Transverse colon (tissue), 4 donors: ENCODE measurements around the gene TBC1D8. TPM values are rescaled to one million over a fixed set of nuclear protein-coding genes. Genes with fewer than 3 reads are reported as not detected.

Source experiments
- DNase-seq: peaks from one replicate; pipeline ENCODE4 v3.0.0-alpha.2; 2019
- H3K27ac ChIP-seq, 4 donors: fragments of 200-600 bp; sonication (generic); 2 replicates each; pipeline ENCODE4 v1.5.1; 2016 to 2018; ENCODE audit warnings: inconsistent platforms in 4 of 4
- H3K27me3 ChIP-seq: fragments of 200-600 bp; sonication (generic); 2 replicates; pipeline ENCODE4 v1.5.1; 2017; ENCODE audit warnings: inconsistent platforms
- H3K36me3 ChIP-seq, 4 donors: fragments of 200-600 bp; sonication (generic); 2 replicates each; pipeline ENCODE4 v1.5.1; 2017 to 2019; ENCODE audit warnings: inconsistent platforms in 4 of 4
- H3K4me1 ChIP-seq, 4 donors: fragments of 200-600 bp; sonication (generic); 2 replicates each; pipeline ENCODE4 v1.5.1; 2017 to 2020; ENCODE audit warnings: inconsistent platforms in 4 of 4
- H3K4me3 ChIP-seq, 4 donors: fragments of 200-600 bp; sonication (generic); 1 replicate in 1 of 4; 2 replicates in 3 of 4; pipeline versions ENCODE4 v1.5.1 to v1.6.1; 2017 to 2019; ENCODE audit warnings: inconsistent platforms in 4 of 4
- H3K9me3 ChIP-seq, 2 donors: fragments of 200-600 bp; sonication (generic); 2 replicates each; pipeline ENCODE4 v1.5.1; 2017 to 2019; ENCODE audit warnings: inconsistent platforms in 2 of 2
- CTCF ChIP-seq, 5 experiments: fragments of 200-600 bp in 3 of 5; fragments of 450-650 bp in 2 of 5; sonication (generic) in 3 of 5; IDR thresholded peaks; 1 replicate in 2 of 5; 2 replicates in 3 of 5; pipeline ENCODE4 v1.5.1; 2016 to 2017; ENCODE audit warnings: antibody characterized with exemption in 5 of 5, inconsistent platforms in 3 of 5, mild to moderate bottlenecking in 2 of 5, moderate library complexity in 1 of 5
- EP300 ChIP-seq: sonication (generic); formaldehyde crosslinking; IDR thresholded peaks from one replicate; pipeline ENCODE4 v1.6.1; 2017; ENCODE audit warnings: antibody characterized with exemption, low read depth
- POLR2A ChIP-seq: fragments of 450-650 bp; IDR thresholded peaks from one replicate; pipeline ENCODE4 v1.6.1; 2016; ENCODE audit warnings: antibody characterized with exemption, mild to moderate bottlenecking, moderate library complexity
- POLR2AphosphoS5 ChIP-seq, 3 donors: sonication (generic); formaldehyde crosslinking; IDR thresholded peaks; one replicate each; pipeline ENCODE4 v1.6.1; 2016; ENCODE audit warnings: antibody characterized with exemption in 3 of 3
- WGBS, 2 donors: methylation state at CpG; one replicate each; pipeline ENCODE4 v1.1.5; 2018; ENCODE audit warnings: low coverage in 1 of 2; 5-methylcytosine and 5-hydroxymethylcytosine counted together
- in situ Hi-C, 4 donors: fragments of 200-750 bp; cut with MboI; loops; one replicate each; pipeline versions ENCODE4 v1.15.0 to v1.15.1; 2017; ENCODE audit warnings: low sequenced_read_pairs in 3 of 4, low pct_ligation_motif_present in 1 of 4, low pct_unique_long_range_greater_than_20kb in 1 of 4
- intact Hi-C: fragments of 100-400 bp; cut with DNase I; formaldehyde crosslinking; loops from one replicate; pipeline ENCODE4 v1.15.1; 2023; ENCODE audit warnings: low total_unique reads
- total RNA-seq, 4 donors: library from RNA; depleted of rRNA; stranded (reverse); fragments of >200 nt; gene quantifications; one replicate each; pipeline ENCODE4 v1.1.0, GENCODE V29; 2016

TBC1D8 gene
- total RNA-seq, 4 donors from 2014 or later: 26.5 to 232 (median 88.4) TPM

- in situ Hi-C loops (loop anchor here in 2 of 4 donors (5.0 to 10.0 kb wide), 2 partner anchors 139 to 141 kb away; no protein-coding TSS in a partner anchor), intact Hi-C loops (loop anchor here (2.0 kb wide), 1 partner anchor 143 kb away; no protein-coding TSS in a partner anchor)
- H3K4me1 ChIP-seq: peaks cover 11 to 26% (median 21%) of the 10 kb centered on the region in 4 donors
Measured at GRCh38 chr2:101153787-101154186, 2.6 kb upstream of the TBC1D8 start.

GRCh38 chr2:101153077-101153707 is 2.0 kb upstream of the TBC1D8 start:
- Histone ChIP-seq H3K4me1 (peaks cover 11 to 26% (median 21%) of the 10 kb centered on the region in 4 donors), H3K36me3 (no peaks in the 10 kb centered on the region), H3K9me3 (no peaks in the 10 kb centered on the region), H3K4me3 (no peak overlapping the region), H3K27me3 (no peaks in the 10 kb centered on the region), H3K27ac (no peak overlapping the region)
- in situ Hi-C loops: loop anchor here in 2 of 4 donors (5.0 to 10.0 kb wide), 2 partner anchors 138 to 141 kb away; no protein-coding TSS in a partner anchor
- intact Hi-C loops: loop anchor here (2.0 kb wide), 1 partner anchor 142 kb away; no protein-coding TSS in a partner anchor
- 66 to 81% methylated on average over 4 to 9 of the region's 9 CpGs for WGBS, 2 donors
- DNase-seq: no peak
- TF ChIP-seq POLR2A (no peak), CTCF (IDR thresholded peaks at IDR 0.05) (no peak), EP300 (no peak), POLR2AphosphoS5 (IDR thresholded peaks at IDR 0.05) (no peak)

More at GRCh38 chr2:101153787-101154186, 2.6 kb upstream of the TBC1D8 start:
- no peaks in the 10 kb centered on the region for H3K27me3 ChIP-seq
- no peak overlapping the region for H3K27ac ChIP-seq
- 87 to 94% methylated on average over 5 to 7 of the region's 7 CpGs for WGBS, 2 donors
- H3K4me3 ChIP-seq: no peak overlapping the region
- H3K9me3 ChIP-seq: no peaks in the 10 kb centered on the region
- TF ChIP-seq POLR2AphosphoS5 (IDR thresholded peaks at IDR 0.05) (no peak), CTCF (IDR thresholded peaks at IDR 0.05) (no peak), POLR2A (no peak), EP300 (no peak)
- DNase-seq: no peak
- no peaks in the 10 kb centered on the region for H3K36me3 ChIP-seq

GRCh38 chr2:101152272-101153076 is 1.3 kb upstream of the TBC1D8 start:
- in situ Hi-C loops (loop anchor here in 2 of 4 donors (5.0 to 10.0 kb wide), 2 partner anchors 138 to 140 kb away; no protein-coding TSS in a partner anchor), intact Hi-C loops (loop anchor here (2.0 kb wide), 1 partner anchor 142 kb away; no protein-coding TSS in a partner anchor)
- H3K9me3 ChIP-seq: no peaks in the 10 kb centered on the region
- TF ChIP-seq CTCF (IDR thresholded peaks at IDR 0.05) (peak; percentile 53 to 79 (median 62)), POLR2AphosphoS5 (IDR thresholded peaks at IDR 0.05) (no peak)
- H3K27ac ChIP-seq: peak overlapping the region; percentile 82 to 91 (median 88)
- peak; percentile 66 for DNase-seq
- peak overlapping the region in 3 of 4 donors; percentile 55 to 92 (median 79) for H3K4me3 ChIP-seq
- H3K36me3 ChIP-seq: no peaks in the 10 kb centered on the region
- no peaks in the 10 kb centered on the region for H3K27me3 ChIP-seq
- H3K4me1 ChIP-seq: peaks cover 11 to 26% (median 21%) of the 10 kb centered on the region in 4 donors
- 13 to 19% methylated on average over 3 to 21 of the region's 21 CpGs for whole genome bisulfite sequencing, 2 donors

- Histone ChIP-seq H3K4me3 (peak overlapping the region; percentile 53 to 92 (median 67)), H3K4me1 (peaks cover 11 to 26% (median 21%) of the 10 kb centered on the region in 4 donors), H3K36me3 (no peaks in the 10 kb centered on the region), H3K27me3 (no peaks in the 10 kb centered on the region), H3K9me3 (no peaks in the 10 kb centered on the region), H3K27ac (peak overlapping the region; percentile 82 to 91 (median 88))
- TF ChIP-seq EP300 (no peak), CTCF (IDR thresholded peaks at IDR 0.05) (peak in 1 of 5 experiments; percentile 19)
- intact Hi-C loops: loop anchor here (2.0 kb wide), 1 partner anchor 141 kb away; no protein-coding TSS in a partner anchor
- 4 to 12% methylated on average over 4 to 14 of the region's 14 CpGs for WGBS, 2 donors
- in situ Hi-C loops: loop anchor here in 2 of 4 donors (5.0 to 10.0 kb wide), 2 partner anchors 137 to 140 kb away; no protein-coding TSS in a partner anchor
- peak; percentile 28 for DNase-seq
Measured at GRCh38 chr2:101151859-101152271, 683 bp upstream of the TBC1D8 start.
